Heart left ventricle (tissue), 16 donors: Measurements from ENCODE around the gene ITSN1. TPM values are rescaled to one million over a fixed set of nuclear protein-coding genes. Genes with fewer than 3 reads are reported as not detected.

ENCODE experiments used
- ATAC-seq, 4 donors: fragments of 200-7000 bp; cut with Tn5 transposase; one replicate each; pipeline ENCODE4 v1.9.1; 2020 to 2022; ENCODE audit warnings: moderate library complexity in 4 of 4, mild to moderate bottlenecking in 3 of 4, moderate number of reproducible peaks in 1 of 4
- DNase-seq, 5 donors: peaks; one replicate each; pipeline ENCODE4 v3.0.0-alpha.2; 2020
- H3K27ac ChIP-seq, 12 donors: fragments of 200-600 bp; sonication (generic) in 4 of 12; one replicate each; pipeline versions ENCODE4 v1.5.0 to v1.8.0; 2016 to 2022; ENCODE audit warnings: mild to moderate bottlenecking in 2 of 12
- H3K27me3 ChIP-seq, 9 donors: fragments of 200-600 bp; sonication (generic) in 2 of 9; one replicate each; pipeline versions ENCODE4 v1.5.1 to v1.8.0; 2016 to 2022; ENCODE audit warnings: mild to moderate bottlenecking in 3 of 9
- H3K36me3 ChIP-seq, 9 donors: fragments of 200-600 bp; sonication (generic) in 2 of 9; one replicate each; pipeline versions ENCODE4 v1.5.0 to v1.8.0; 2018 to 2022; ENCODE audit warnings: mild to moderate bottlenecking in 2 of 9
- H3K4me1 ChIP-seq, 12 donors: fragments of 200-600 bp; sonication (generic) in 4 of 12; one replicate each; pipeline versions ENCODE4 v1.5.0 to v1.8.0; 2016 to 2022; ENCODE audit warnings: mild to moderate bottlenecking in 3 of 12
- H3K4me3 ChIP-seq, 12 donors: fragments of 200-600 bp; sonication (generic) in 4 of 12; one replicate each; pipeline versions ENCODE4 v1.5.0 to v1.8.0; 2017 to 2022; ENCODE audit warnings: mild to moderate bottlenecking in 9 of 12, moderate library complexity in 4 of 12
- H3K9me3 ChIP-seq, 12 donors: fragments of 200-600 bp; sonication (generic) in 4 of 12; one replicate each; pipeline versions ENCODE4 v1.5.0 to v1.8.0; 2016 to 2022; ENCODE audit warnings: mild to moderate bottlenecking in 1 of 12
- POLR2A ChIP-seq, 2 donors: fragments of 450-650 bp; IDR thresholded peaks; one replicate each; pipeline ENCODE4 v1.6.1; 2017; ENCODE audit warnings: antibody characterized with exemption in 2 of 2, mild to moderate bottlenecking in 2 of 2, moderate library complexity in 2 of 2
- WGBS, 4 donors: extraction: QIAGEN DNeasy Blood & Tissue Kit in 2 of 4; methylation state at CpG; one replicate each; pipeline versions ENCODE4 v1.1.5 to v1.1.7; 2013 to 2018; 5-methylcytosine and 5-hydroxymethylcytosine counted together
- intact Hi-C, 10 donors: fragments of 100-400 bp; cut with DNase I; formaldehyde crosslinking; loops; one replicate each; pipeline versions ENCODE4 v1.11.1 to v1.14.2; 2022
- polyA plus RNA-seq, 2 donors: library from polyadenylated mRNA; stranded (reverse); fragments of 200-250 nt; gene quantifications; one replicate each; pipeline ENCODE4 v1.2.3, GENCODE V29; 2013
- total RNA-seq, 9 donors: library from RNA; depleted of rRNA in 2 of 9; stranded (reverse); fragments of >200 nt in 2 of 9; fragmentation: NEBNext Ultra II Directional in 3 of 9; extraction: Animal tissue kit (Norgen Biotek cat#: 25700) in 3 of 9; gene quantifications; one replicate each; pipeline versions ENCODE4 v1.1.0 to v1.2.4, GENCODE V29; 2016 to 2023
- TF ChIP-seq, protein P1 (sequence below), 12 donors: fragments of 200-600 bp; sonication (generic) in 4 of 12; IDR thresholded peaks; one replicate each; pipeline versions ENCODE4 v1.5.0 to v1.8.0; 2018 to 2022; ENCODE audit warnings: antibody characterized with exemption in 12 of 12, mild to moderate bottlenecking in 5 of 12
- donor health status: ischemic (EF 13 %, LVEDD 7.1; RV severe dilation, severe dysfunction).
- donor health status: healthy with polysubstance abuse.
- donor health status: DM: no; HTN: yes; CAD: no.
- donor health status: DM: no; HTN: no; CAD: no.
- donor health status: ischemic (EF 25% LVEDD 6.9; RV normal size, moderate dysfunction).
- donor health status: ischemic (EF 25% LVEDD 5.7; RV mildly dilated, moderate dysfunction).
- donor health status: healthy.
- donor health status: DM: yes; HTN: yes; CAD: no.
- donor health status: ischemic (EF 35%, LVEDD 5.7; RV mildly dilated, moderate dysfunction).
- donor health status: nonischemic (EF 11% LVEDD 7.7; RV severe dilation, severe dysfunction).
- donor health status: DM: yes; HTN: yes; CAD: no.
- donor health status: PGD.
- donor health status: ischemic (EF 29% LVEDD 5.4; RV normal size, mild dysfunction).
- donor health status: nonischemic (EF 23%, LVEDD 6.1; RV moderate dilation, normal function).

The ITSN1 gene
- total and polyA plus RNA-seq, 11 donors = 17.2 to 51.5 (median 34.0) TPM

DNA sequence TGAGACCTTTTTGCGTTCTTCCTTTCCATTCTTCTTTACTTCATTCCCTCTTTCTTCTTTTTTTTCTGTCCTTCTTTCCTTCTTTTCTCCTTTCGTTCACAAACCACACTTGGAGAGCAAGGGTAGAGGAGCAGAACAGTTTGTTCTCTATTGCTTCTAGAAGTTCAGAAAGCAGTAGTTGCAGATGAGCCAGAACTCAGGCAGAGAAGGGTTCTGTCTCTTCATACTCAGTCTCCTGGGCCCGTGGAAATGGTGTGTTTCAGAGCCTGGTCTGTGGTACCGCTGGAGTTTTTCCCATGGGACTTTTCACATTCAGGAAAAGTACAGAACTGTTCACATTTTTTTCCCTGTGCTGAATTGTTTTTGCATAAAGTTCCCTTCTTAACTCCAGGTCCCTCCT, 186.3 kb downstream of the ITSN1 start:
- H3K36me3 ChIP-seq = peaks cover 0 to 43% (median 27%) of the 10 kb centered on the region in 9 donors

DNA sequence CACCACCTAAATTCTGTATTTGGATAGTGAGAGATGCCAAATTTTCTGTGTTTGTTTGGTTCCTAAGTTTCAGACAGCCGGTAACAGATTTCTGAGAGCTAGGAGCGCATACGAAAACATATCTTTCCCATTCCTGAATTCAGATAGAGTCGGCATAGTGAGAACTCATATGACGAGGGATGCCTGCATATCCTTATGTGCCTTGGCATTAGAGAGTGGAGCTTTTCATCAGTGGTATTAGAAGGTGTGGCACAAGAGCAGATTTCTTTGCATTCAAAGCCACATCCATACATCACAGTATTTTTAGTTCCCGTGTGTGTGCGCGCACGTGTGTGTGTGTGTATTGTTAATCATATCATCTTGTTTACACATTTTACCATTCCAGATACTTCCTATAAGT, 187.5 kb downstream of the ITSN1 start:
- intact Hi-C loops = loop anchor here in 3 of 10 donors (5.0 to 10.0 kb wide), 2 partner anchors 38 to 185 kb away; partner anchors contain the start of genes CRYZL1 (in 3 of the 3) and ITSN1 (in 3 of the 3)
- WGBS, 4 donors = 95 to 98% (median 97%) methylated on average over 9 of the region's 9 CpGs
- no peaks in the 10 kb centered on the region for H3K27me3 ChIP-seq
- no peaks in the 10 kb centered on the region for H3K9me3 ChIP-seq
- no peak for TF ChIP-seq POLR2A (IDR thresholded peaks at IDR 0.05)
- TF ChIP-seq, protein P1, sequence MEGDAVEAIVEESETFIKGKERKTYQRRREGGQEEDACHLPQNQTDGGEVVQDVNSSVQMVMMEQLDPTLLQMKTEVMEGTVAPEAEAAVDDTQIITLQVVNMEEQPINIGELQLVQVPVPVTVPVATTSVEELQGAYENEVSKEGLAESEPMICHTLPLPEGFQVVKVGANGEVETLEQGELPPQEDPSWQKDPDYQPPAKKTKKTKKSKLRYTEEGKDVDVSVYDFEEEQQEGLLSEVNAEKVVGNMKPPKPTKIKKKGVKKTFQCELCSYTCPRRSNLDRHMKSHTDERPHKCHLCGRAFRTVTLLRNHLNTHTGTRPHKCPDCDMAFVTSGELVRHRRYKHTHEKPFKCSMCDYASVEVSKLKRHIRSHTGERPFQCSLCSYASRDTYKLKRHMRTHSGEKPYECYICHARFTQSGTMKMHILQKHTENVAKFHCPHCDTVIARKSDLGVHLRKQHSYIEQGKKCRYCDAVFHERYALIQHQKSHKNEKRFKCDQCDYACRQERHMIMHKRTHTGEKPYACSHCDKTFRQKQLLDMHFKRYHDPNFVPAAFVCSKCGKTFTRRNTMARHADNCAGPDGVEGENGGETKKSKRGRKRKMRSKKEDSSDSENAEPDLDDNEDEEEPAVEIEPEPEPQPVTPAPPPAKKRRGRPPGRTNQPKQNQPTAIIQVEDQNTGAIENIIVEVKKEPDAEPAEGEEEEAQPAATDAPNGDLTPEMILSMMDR (IDR thresholded peaks at IDR 0.05) = no peak
- no peak for DNase-seq
- H3K27ac ChIP-seq = no peak overlapping the region
- ATAC-seq = no peak
- no peak overlapping the region for H3K4me3 ChIP-seq
- peaks cover 0 to 38% (median 10%) of the 10 kb centered on the region in 12 donors for H3K4me1 ChIP-seq
- peaks cover 0 to 52% (median 32%) of the 10 kb centered on the region in 9 donors for H3K36me3 ChIP-seq

More for the DNA sequence above, 186.3 kb downstream of the ITSN1 start:
- peaks cover 0 to 45% (median 10%) of the 10 kb centered on the region in 12 donors for H3K4me1 ChIP-seq
- peak overlapping the region in 3 of 12 donors; percentile 6 to 62 (median 58) for H3K27ac ChIP-seq
- no peaks in the 10 kb centered on the region for H3K27me3 ChIP-seq
- DNase-seq = no peak
- H3K4me3 ChIP-seq = no peak overlapping the region
- TF ChIP-seq POLR2A (IDR thresholded peaks at IDR 0.05) = no peak
- TF ChIP-seq, protein P1 (IDR thresholded peaks at IDR 0.05) = no peak
- H3K9me3 ChIP-seq = no peaks in the 10 kb centered on the region
- 71 to 85% (median 72%) methylated on average over 4 of the region's 4 CpGs for WGBS, 4 donors
- intact Hi-C loops = loop anchor here in 3 of 10 donors (5.0 to 10.0 kb wide), 2 partner anchors 36 to 184 kb away; partner anchors contain the start of genes CRYZL1 (in 3 of the 3) and ITSN1 (in 3 of the 3)
- ATAC-seq = peak in 1 of 4 donors; percentile 45

DNA sequence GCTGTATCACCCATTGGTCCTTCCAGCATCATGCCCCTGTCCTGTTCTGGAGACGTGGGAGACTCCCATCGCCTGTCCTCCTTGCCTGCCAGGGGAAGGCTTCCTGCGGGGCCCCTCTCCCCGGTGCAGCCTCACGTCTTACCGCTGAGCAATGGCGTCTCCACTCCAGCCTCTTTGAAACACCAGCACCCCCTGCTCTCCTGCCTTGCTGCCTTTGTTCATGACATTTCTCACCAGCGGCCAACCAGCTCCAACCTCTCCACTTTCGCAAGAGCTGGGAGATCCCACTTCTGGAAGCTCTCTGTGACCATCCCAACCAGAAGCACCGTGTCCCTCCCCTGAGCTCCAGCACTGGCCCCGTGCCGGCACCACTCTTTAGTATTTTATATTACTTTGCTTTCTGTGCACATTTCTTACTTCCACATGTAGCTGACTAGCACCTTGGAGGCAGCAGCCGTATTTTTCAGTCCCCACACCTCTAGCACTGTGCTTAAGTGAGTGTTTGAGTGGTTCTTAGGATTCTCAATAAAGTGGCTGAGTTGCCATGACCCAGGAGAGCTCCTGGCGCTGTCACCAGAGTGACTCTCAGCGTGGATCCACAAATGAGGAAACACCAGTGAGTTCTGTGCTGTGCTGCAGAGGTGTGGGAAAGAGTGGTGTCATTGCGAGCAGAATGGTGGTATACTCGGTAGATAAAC, 189.8 kb downstream of the ITSN1 start:
- TF ChIP-seq POLR2A (IDR thresholded peaks at IDR 0.05) = no peak
- WGBS, 4 donors = 93 to 95% (median 94%) methylated on average over 17 of the region's 17 CpGs
- Histone ChIP-seq H3K4me1 (peaks cover 0 to 22% (median 5%) of the 10 kb centered on the region in 12 donors), H3K9me3 (no peaks in the 10 kb centered on the region), H3K4me3 (no peak overlapping the region), H3K27ac (no peak overlapping the region), H3K27me3 (no peaks in the 10 kb centered on the region), H3K36me3 (peaks cover 0 to 68% (median 52%) of the 10 kb centered on the region in 9 donors)
- DNase-seq (no peak), ATAC-seq (no peak)
- intact Hi-C loops = no loop called here

DNA sequence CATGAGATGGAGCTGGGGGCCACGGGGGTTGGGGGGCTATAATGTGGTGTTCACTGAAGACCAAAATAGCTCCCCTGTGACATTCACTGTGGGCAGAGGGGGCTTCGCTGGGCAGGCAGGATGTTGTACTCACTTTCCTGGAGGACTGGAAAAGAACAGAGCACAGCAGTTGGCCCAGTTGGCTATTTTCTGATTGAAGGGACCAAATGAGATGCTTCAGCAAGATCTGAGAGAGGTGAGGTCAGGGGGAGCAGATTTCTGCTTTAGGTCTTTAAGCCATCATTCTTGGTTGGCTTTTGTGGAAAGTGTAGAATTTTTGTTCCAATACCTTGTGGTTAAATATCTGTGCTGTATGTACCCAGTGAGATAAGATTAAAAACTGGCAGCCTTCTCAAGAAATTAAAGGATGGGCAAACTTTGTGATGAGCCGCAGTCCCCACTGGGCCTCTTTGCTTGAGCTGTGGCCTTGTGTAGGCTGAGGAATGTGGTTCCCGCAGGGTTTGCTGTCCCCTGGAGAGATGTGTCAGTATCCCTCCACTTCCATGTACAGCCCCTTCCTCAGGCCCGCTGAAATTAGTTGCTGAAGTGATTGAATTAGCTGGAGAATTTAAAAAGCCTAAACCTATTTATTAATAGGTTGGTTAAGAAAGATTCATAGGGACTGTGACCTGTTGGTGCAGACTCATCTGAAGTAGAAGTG, 192.7 kb downstream of the ITSN1 start:
- WGBS, 4 donors = 86 to 93% (median 91%) methylated on average over 5 of the region's 5 CpGs
- Histone ChIP-seq H3K4me1 (no peaks in the 10 kb centered on the region), H3K9me3 (no peaks in the 10 kb centered on the region), H3K27ac (peak overlapping the region in 1 of 12 donors; percentile 77), H3K36me3 (peaks cover 0 to 73% (median 51%) of the 10 kb centered on the region in 9 donors), H3K27me3 (no peaks in the 10 kb centered on the region), H3K4me3 (no peak overlapping the region)
- ATAC-seq (no peak), DNase-seq (no peak)
- intact Hi-C loops = no loop called here
- TF ChIP-seq, protein P1 (IDR thresholded peaks at IDR 0.05) = no peak
- no peak for TF ChIP-seq POLR2A (IDR thresholded peaks at IDR 0.05)
